TTC549 (cell line): ENCODE results near the gene RXFP1.

Source experiments
- FAIRE-seq: peaks from 2 replicates; lab custom pipeline; 2012; peaks lifted over from hg19 to GRCh38; lab: Jason Lieb, UNC

RXFP1 gene

GRCh38 chr4:158521484-158522088, at the start of gene RXFP1:
Gene RXFP1 (plus strand): TSS chr4:158521882. CDS start chr4:158521977, 95 bp downstream.
- no peak for FAIRE-seq

- FAIRE-seq: no peak
Observed at GRCh38 chr4:158481811-158482210, 39.9 kb upstream of the RXFP1 start.

- FAIRE-seq: no peak
Observed at GRCh38 chr4:158484173-158484885, 37.4 kb upstream of the RXFP1 start.

- FAIRE-seq: no peak
Observed at GRCh38 chr4:158490629-158491028, 31.1 kb upstream of the RXFP1 start.

- FAIRE-seq: no peak
Observed at GRCh38 chr4:158492391-158492790, 29.3 kb upstream of the RXFP1 start.

GRCh38 chr4:158496030-158496741, 25.5 kb upstream of the RXFP1 start:
- FAIRE-seq: peak; percentile 13

- FAIRE-seq: no peak
Observed at GRCh38 chr4:158500054-158500453, 21.6 kb upstream of the RXFP1 start.

GRCh38 chr4:158513256-158513655, 8.4 kb upstream of the RXFP1 start:
- FAIRE-seq: no peak

- FAIRE-seq: no peak
Observed at GRCh38 chr4:158519226-158519625, 2.5 kb upstream of the RXFP1 start.

- FAIRE-seq: no peak
Observed at GRCh38 chr4:158523990-158524535, 2.4 kb downstream of the RXFP1 start.

GRCh38 chr4:158527516-158527915, 5.8 kb downstream of the RXFP1 start:
- FAIRE-seq: no peak

- FAIRE-seq: no peak
Observed at GRCh38 chr4:158529505-158529904, 7.8 kb downstream of the RXFP1 start.

GRCh38 chr4:158530381-158530780, 8.7 kb downstream of the RXFP1 start:
- FAIRE-seq: no peak

- FAIRE-seq: no peak
Observed at GRCh38 chr4:158530898-158531297, 9.2 kb downstream of the RXFP1 start.

- no peak for FAIRE-seq
Observed at GRCh38 chr4:158532556-158533231, 11.0 kb downstream of the RXFP1 start.

GRCh38 chr4:158534727-158535126, 13.0 kb downstream of the RXFP1 start:
- FAIRE-seq: peak; percentile 88

- FAIRE-seq: no peak
Observed at GRCh38 chr4:158535130-158535614, 13.5 kb downstream of the RXFP1 start.

GRCh38 chr4:158536833-158537232, 15.2 kb downstream of the RXFP1 start:
- FAIRE-seq: no peak

- FAIRE-seq: no peak
Observed at GRCh38 chr4:158538176-158538575, 16.5 kb downstream of the RXFP1 start.

GRCh38 chr4:158538911-158539310, 17.2 kb downstream of the RXFP1 start:
- FAIRE-seq: no peak

GRCh38 chr4:158540125-158540907, 18.6 kb downstream of the RXFP1 start:
- FAIRE-seq: no peak

- FAIRE-seq: no peak
Observed at GRCh38 chr4:158541506-158541905, 19.8 kb downstream of the RXFP1 start.
